NB4 (cell line): Measurements from ENCODE around the gene RGS19.

ENCODE experiments used
- CTCF ChIP-seq: IDR thresholded peaks from one replicate; pipeline ENCODE4 v1.5.1; 2012; ENCODE audit warnings: low read depth, low read length
- MAX ChIP-seq: IDR thresholded peaks from 2 replicates; pipeline ENCODE4 v1.6.1; 2011; ENCODE audit warnings: low read depth, low read length
- MYC ChIP-seq: IDR thresholded peaks from 2 replicates; pipeline ENCODE4 v1.6.1; 2011; ENCODE audit warnings: low read depth, low read length
- POLR2A ChIP-seq: IDR thresholded peaks from 2 replicates; pipeline ENCODE4 v1.6.1; 2011; ENCODE audit warnings: mild to moderate bottlenecking; ENCODE audit not compliant: insufficient read length; ENCODE audit errors: extremely low read depth

GRCh38 chr20:64041040-64041780 lies 38.1 kb downstream of the RGS19 start:
- no peak for TF ChIP-seq POLR2A
- TF ChIP-seq CTCF: no peak
- peak; percentile 97 for TF ChIP-seq MYC
- peak; percentile 91 for TF ChIP-seq MAX
